HG02678 (cell line): Measurements from ENCODE around the gene OSBPL8.
"Not testable (repeated sequence)": the region's sequence is repeated elsewhere in the genome, so short reads cannot be mapped to it uniquely, and the experiment has no call there.

ENCODE experiments used
- ATAC-seq: cut with Tn5 transposase; IDR thresholded peaks from one replicate; pipeline ENCODE4 v1.9.1; 2021; ENCODE audit warnings: mild to moderate bottlenecking, moderate library complexity; ENCODE audit not compliant: unreplicated experiment

The OSBPL8 gene

DNA sequence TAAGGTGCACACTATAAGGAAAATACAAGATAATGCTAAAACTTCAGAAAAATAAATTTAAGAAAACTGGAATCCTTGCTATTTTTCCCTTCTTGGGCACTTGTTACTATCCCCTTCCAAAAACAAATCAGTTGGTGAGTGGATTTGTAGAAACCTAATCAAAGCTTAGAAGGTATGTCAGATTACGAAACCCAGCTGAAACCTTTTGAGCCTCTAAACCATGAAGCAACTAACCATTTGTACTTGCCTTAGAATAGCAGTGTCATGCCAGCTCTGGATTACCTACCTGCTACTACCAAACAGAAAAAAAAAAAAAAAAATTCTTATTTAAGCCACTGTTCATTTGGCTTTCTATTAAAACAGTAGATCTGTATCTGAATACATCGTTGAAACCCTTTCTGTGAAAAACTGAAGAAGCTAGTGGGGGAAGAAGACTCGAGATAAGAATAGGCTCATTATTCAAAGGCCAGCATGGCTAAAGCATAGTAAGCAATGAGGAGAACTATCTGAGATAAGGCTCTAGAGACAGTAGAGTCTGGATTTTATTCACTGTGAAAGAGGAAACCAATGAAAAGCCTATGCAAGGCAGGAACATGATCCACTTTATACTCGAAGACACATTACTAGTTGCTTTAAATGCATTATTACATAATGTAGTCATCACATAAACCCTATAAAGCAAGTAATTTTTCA, 30.2 kb downstream of the OSBPL8 start:
- no peak for ATAC-seq

DNA sequence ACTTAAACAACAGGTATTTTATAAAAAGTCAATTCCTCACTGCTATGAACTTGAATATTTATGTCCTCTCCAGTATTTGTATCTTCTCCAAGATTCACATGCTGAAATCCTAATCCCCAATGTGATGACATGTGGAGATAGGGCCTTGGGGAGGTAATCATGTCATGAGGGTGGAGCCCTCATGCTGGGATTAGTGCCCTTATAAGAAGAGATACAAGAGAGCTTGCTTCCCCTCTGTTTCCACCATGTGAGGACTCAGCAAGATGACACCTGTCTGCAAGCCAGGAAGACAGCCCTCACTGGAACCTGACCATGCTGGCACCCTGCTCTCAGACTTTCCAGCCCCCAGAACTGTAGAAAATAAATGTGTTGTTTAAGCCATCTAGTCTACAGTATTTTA, 36.2 kb downstream of the OSBPL8 start:
- no peak for ATAC-seq

DNA sequence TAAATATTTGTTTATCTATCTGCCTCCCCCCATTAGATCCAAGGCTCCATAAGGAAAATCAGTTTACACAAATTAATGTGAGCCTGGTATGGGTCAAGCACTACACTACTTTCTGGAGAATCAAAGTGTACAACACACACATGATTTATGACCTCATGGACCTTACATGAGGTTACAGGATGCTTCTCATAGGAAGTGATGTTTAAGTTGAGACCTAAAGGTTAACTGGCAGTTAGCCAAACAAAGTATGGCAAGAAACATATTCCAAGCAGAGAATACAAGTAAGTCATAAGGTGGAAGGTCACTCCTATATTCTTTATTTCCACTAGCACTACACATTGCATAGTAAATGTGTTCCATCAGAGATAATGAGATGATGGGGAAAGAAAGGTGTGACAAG, 39.2 kb downstream of the OSBPL8 start:
- no peak for ATAC-seq

DNA sequence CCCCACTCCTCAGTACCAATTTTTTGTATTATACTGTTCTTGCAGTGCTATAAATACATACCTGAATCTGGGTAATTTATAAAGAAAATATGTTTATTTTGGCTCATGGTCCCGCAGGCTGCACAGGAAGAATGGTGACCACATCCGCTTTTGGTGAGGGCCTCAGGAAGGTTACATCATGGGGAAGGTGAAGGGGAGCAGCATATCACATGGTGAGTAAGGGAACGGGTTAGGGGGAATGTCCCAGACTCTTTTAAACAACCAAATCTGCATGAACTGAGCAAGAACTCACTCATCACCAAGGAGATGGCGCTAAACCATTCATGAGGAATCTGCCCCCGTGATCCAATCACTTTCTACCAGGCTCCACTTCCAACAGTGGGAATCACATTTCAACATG, 40.0 kb downstream of the OSBPL8 start:
- ATAC-seq = peak; percentile 50

DNA sequence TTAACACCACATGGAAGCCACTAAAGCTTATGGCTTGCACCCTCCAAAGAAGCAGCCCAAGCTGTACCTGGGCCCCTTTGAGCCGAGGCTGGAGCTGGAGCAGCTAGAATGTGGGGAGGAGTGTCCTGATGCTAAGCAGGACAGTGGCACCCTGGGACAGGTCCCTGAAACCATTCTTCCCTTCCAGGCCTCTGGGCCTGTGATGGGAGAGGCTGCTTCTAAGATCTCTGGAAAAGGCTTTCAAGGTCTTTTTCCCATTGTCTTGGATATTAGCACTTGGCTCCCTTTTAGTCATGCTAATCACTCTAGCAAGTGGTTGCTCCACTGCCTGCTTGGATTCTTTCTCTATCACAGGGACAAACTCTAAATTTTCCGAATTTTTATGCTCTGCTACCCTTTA, 40.9 kb downstream of the OSBPL8 start:
- no peak for ATAC-seq

DNA sequence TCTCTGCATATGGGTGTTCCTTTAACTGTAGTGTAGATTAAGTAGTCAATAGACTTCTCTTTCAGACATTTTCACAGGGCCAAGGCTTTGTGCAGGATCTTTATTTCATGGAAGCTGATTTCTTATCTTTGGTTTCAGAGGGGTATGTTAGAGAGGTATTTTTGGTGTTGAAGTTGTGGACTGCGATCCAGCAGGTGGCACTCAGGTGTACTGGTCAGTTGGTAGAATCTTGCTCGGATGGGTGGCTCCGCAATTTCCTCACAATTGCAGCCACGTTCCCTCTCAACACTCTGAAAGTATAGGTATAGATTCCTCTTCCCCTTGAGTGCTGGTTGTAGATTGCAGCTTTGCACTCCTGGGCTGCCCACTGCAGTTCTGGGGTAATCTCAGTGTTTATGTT, 44.3 kb downstream of the OSBPL8 start:
- ATAC-seq = no peak

DNA sequence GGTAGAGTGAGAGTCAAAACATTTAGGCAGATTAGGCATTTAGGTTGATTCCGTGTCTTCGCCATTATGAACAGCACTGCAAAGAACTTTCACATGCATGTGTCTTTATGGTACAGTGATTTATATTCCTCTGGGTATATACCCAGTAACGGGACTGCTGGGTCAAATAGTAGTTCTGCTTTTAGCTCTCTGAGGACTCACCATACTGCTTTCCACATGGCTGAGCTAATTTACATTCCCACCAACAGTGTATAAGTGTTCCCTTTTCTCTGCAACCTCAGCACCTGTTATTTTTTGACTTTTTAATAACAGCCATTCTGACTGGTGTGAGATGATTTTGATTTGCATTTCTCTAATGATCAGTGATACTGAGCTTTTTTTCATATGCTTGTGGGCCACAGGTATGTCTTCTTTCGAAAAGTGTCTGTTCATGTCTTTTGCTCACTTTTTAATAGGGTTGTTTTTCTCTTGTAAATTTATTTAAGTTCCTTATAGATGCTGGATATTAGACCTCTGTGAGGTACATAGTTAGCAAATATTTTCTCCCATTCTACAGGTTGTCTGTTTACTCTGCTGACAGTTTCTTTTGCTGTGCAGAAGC, 48.4 kb downstream of the OSBPL8 start:
- peak; percentile 90 for ATAC-seq

DNA sequence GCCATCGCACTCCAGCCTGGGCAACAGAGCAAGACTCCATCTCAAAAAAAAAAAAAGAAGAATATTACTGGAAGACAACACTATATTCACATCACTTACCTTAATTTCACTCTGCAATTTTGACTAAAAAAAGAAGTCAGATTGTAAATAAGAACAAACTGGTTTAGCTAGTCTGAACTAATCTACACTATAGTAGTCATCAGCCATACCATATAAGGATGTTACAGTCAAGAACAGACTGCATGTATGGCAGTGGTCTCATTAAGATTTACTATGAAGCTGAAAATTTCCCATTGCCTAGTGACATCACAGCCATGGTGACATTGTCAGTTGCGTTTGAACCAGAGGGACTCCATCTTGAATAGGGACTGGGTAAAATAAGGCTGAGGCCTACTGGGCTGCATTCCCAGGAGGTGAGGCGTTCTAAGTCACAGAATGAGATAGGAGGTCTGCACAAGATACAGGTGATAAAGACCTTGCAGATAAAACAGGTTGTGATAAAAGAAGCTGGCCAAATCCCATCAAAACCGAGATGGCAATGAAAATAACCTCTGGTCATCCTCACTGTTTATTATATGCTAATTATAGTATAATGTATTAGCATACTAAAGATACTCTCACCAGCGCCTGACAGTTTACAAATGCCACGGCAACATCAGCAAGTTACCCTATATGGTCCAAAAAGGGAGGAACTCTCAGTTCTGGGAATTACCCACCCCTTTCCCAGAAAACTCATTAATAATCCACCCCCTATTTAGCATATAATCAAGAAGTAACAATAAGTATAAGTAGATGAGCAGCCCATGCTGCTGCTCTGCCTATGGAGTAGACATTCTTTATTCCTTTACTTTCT, 51.2 kb downstream of the OSBPL8 start:
- ATAC-seq = no peak

DNA sequence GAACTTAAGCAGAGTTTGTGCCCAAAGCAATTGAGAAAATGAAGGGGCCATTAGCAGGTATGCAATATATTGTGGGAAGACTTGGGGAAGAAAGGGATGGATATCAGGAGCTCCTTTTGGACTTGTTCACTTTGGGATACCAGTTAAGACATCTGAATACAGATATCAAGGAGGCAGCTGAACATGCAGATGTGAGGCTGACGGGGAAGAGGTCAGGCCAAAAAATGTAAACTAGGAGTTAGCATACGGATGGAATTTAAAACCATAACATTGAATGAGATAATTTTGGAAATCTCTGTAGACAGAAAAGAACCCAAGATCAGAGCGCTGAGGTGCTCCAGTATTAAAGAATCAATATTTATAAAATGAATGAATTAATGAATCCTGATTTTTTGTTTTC, 53.4 kb downstream of the OSBPL8 start:
- ATAC-seq = no peak

DNA sequence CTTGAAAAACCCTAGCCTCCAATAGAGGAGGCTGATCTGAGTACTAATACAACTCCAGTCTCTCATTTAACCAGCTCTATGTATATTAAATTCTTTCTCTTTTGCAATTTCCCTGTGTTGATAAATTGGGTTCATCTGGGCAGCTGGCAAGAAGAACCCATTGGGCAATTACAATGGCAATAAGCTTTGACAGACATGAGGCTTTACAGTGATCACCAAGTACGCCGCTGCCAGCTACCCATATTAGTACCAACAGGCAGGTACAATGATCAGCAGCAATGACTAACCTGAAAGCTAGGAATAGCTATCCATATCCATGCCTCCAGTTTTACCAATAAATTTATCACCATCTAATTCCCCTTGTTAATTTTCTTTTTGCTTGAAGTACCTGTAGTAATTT, 54.5 kb downstream of the OSBPL8 start:
- no peak for ATAC-seq

DNA sequence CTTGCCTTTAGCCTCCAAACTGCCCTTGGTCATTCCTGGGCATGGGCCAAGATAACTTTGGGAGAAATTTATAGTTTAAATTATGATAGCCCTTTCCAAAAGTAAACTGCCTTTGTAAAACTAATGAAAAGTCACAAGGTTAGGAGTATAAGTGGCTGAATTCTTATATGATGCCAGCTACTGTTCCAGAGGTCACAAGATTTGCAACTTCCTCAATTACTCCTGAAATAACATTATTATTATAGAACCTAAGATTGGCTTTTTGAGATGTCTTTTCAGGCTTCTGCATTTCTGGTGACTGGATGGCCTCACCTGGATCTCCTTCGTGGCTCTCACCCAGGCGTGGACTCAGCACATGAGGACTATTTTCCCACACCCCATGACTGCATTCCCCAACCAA, 55.0 kb downstream of the OSBPL8 start:
- no peak for ATAC-seq

DNA sequence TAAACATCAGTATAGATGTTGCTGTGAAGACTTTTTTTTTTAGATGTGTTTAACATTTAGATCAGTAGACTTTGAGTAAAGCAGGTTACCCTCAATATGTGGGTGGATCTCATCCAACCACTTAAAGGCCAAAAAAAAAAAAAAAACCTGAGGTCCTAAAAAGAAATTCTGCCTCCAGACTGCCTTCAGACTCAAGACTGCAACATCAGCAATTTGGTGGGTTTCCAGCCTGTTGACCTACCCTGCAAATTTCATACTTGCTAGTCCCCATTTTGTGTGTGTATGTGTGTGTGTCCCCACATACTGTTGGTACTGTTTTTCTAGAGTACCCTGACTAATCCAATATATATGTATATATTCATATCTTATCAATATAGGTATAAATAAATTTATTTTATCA, 55.6 kb downstream of the OSBPL8 start:
- ATAC-seq = no peak

DNA sequence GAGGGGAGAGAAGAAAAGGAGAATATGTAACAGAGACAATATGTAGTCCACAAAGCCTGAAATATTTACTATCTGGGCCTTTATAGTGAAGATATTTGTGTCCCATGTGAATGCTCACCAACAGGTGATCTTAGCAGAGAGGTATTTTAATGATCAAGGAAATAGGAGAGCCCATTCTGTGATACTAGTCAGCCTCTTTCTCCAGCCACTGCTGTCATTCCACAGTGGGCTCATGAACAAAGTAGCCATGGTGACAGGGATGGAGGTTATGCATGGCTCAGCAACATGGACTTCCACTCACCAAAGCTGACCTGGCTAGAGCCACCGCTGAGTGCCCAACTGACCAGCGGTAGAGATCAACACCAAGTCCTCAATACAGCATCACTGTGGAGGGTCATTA, 58.2 kb downstream of the OSBPL8 start:
- ATAC-seq = no peak

DNA sequence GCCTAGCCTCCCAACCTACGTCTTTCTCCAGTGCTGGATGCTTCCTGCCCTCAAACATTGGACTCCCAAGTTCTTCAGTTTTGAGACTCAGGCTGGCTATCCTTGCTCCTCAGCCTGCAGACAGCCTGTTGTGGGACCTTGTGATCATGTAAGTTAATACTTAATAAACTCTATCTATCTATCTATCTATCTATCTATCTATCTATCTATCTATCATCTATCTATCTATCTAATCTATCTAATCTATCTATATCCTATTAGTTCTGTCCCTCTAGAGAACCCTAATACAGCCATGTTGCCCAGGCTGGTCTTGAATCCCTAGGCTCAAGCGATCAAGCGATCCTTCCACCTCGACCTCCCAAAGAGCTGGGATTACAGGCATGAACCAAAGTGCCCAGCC, 60.4 kb downstream of the OSBPL8 start:
- ATAC-seq = not testable (repeated sequence)

DNA sequence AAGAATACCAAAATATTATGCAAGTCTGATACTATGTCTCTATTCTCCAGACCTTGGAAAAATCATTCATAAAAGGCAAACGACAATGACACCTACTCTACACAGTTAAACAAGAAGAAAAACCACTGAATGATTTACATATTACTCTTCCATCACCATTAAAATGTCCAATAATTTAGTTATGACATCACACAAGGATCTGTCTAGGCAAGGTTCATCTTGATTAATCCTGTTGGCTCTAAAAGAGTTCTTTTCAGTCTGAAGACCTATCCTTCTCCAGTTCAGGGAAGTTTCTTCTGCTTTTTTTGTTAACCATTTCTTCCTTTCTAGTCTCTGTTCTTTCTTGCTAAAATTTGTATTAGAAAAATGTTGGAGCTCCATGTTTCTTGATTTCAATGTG, 64.0 kb downstream of the OSBPL8 start:
- no peak for ATAC-seq

DNA sequence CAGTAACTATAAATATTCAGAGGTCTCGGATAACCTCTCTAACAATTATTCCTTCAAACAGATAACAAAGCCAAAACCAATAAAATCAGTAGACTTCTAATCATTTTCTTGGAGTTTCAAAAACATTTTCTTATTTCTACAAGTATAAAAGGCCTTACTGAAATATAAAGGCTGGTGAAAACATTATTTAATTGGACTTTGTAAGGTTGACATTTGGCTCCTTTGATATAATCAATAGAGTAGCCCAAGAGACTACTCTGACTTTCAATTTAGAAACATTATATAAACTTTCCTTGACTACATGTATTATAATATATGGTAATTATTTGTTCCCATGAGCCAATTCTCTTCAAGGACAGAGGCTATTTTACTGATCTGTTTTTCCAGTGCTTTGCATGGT, 68.3 kb downstream of the OSBPL8 start:
- no peak for ATAC-seq

DNA sequence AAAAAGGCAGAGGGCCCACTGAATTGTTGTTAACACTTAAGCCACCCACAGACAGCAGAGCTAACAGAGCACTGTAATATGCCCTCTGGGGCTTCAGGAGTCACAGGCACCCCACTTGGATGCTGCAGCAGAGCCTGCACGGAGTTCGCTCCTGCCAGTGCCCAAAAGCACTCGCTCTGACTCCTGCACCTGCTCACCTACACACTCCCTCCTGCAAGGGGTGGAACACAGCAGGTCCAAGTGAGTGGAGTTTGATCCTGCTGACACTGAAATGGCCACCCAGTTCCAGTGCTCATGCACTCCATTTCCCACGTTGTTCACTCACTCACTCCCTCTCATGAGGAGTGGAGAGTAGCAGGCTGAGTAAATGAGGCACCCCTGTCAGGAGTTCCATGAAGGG, 68.8 kb downstream of the OSBPL8 start:
- no peak for ATAC-seq

DNA sequence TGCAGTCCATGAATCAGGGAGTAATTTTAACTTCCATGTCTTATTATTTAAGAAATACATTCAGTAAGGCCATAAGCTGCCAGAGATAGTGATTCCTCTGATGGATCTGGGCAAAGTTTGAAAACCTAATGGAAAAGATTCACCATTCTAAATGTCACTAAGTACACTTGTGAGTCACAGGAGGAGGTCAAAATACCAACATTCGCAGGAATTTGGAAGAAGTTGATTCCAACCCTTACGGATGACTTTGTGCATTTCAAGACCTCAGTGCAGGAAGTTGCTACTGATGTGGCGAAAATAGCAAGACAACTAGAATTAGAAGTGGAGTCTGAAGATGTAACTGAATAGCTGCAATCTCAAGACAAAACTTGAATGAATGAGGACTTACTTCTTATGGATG, 69.8 kb downstream of the OSBPL8 start:
- no peak for ATAC-seq

DNA sequence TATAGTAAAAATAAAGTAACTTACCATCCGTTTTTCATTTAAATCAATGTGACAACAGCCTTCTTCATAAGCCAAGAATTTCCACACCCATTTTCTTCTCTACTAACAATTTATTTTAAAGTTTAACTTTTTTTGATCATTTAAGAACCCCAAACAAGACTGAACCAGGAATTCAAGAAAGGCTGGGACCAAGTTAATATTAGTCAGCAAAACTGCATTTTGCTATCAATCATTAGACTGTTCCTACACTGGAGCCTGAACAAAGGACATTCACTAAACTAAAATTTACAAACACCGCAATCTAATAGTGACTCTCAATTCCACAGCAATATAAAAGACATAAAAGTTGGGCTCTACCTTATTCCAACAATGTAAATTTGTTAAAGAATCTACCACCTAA, 73.6 kb downstream of the OSBPL8 start:
- no peak for ATAC-seq

DNA sequence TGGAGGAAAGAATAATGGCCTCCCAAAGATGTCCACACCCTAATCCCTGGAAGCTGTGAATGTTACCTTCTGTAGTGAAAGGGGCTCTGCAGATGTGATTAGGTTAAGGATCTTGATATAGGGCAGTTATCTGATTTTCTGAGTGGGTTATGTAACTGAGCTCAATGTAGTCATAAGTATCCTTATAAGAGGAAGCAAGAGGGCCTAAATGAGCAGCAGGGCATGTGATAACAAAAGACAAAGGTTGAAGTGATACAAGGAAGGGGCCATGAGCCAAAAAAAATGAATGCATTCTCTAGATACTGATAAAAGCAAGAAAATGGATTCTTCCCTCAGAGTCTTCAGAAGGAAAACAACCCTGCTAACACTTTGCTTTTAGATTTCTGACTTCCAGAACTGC, 78.8 kb downstream of the OSBPL8 start:
- ATAC-seq = no peak

DNA sequence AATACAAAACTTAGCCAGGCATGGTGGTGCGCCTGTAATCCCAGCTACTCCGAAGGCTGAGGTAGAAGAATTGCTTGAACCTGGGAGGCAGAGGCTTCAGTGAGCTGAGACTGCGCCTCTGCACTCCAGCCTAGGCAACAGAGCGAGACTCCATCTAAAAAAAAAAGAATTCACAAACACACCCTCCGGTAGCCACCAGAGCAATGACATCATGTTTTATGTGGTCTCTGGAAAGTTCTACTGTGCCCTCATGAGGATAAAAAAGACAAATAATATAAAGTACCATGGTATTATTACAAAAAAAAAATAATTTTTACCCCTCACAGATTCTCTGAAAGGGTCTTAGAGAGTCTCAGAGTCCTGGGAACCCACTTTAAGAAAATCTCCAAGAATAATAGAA, 81.5 kb downstream of the OSBPL8 start:
- ATAC-seq = no peak

DNA sequence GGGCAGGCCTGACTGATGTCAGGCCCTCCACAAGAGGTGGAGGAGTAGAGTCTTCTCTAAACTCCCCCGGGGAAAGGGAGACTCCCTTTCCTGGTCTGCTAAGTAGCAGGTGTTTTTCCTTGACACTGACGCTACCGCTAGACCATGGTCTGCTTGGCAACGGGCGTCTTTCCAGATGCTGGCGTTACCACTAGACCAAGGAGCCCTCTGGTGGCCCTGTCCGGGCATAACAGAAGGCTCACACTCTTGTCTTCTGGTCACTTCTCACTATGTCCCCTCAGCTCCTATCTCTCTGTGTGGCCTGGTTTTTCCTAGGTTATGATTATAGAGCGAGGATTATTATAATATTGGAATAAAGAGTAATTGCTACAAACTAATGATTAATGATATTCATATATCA, 86.7 kb downstream of the OSBPL8 start:
- ATAC-seq = not testable (repeated sequence)
